Liver (tissue), 9 donors: Measurements from ENCODE around the gene MAGIX. TPM values are rescaled to one million over a fixed set of nuclear protein-coding genes. Genes with fewer than 3 reads are reported as not detected.

ENCODE experiments used
- DNase-seq: peaks from one replicate; pipeline ENCODE4 v3.0.0-alpha.2; 2017; ENCODE audit warnings: low spot score
- H3K27ac ChIP-seq, 2 donors: one replicate each; pipeline ENCODE4 v1.7.0; 2013; ENCODE audit warnings: inconsistent platforms in 2 of 2, low read length in 2 of 2, control low read depth in 1 of 2, low read depth in 1 of 2, mild to moderate bottlenecking in 1 of 2
- H3K27me3 ChIP-seq, 4 donors: one replicate each; pipeline versions ENCODE4 v1.6.1 to v1.7.0; 2013; ENCODE audit warnings: low read length in 3 of 4, inconsistent platforms in 1 of 4, mild to moderate bottlenecking in 1 of 4, moderate library complexity in 1 of 4; ENCODE audit not compliant: control insufficient read depth in 4 of 4, insufficient read depth in 4 of 4
- H3K36me3 ChIP-seq, 4 donors: one replicate each; pipeline versions ENCODE4 v1.6.1 to v1.7.0; 2013; ENCODE audit warnings: low read length in 3 of 4, mild to moderate bottlenecking in 3 of 4, low read depth in 1 of 4, moderate library complexity in 1 of 4; ENCODE audit not compliant: control insufficient read depth in 4 of 4, insufficient read depth in 3 of 4
- H3K4me1 ChIP-seq, 4 donors: one replicate each; pipeline versions ENCODE4 v1.6.1 to v1.7.0; 2013; ENCODE audit warnings: low read length in 3 of 4, mild to moderate bottlenecking in 3 of 4, moderate library complexity in 1 of 4; ENCODE audit not compliant: control insufficient read depth in 4 of 4, insufficient read depth in 4 of 4
- H3K4me3 ChIP-seq, 3 donors: one replicate each; pipeline versions ENCODE4 v1.6.1 to v1.7.0; 2013; ENCODE audit warnings: low read length in 3 of 3, control low read depth in 1 of 3, low read depth in 1 of 3, mild to moderate bottlenecking in 1 of 3
- H3K9ac ChIP-seq, 2 donors: one replicate each; pipeline ENCODE4 v1.7.0; 2013; ENCODE audit warnings: low read length in 2 of 2, mild to moderate bottlenecking in 2 of 2, moderate library complexity in 2 of 2, control low read depth in 1 of 2, low read depth in 1 of 2
- H3K9me3 ChIP-seq, 4 donors: one replicate each; pipeline versions ENCODE4 v1.6.1 to v1.7.0; 2013; ENCODE audit warnings: low read length in 3 of 4; ENCODE audit not compliant: control insufficient read depth in 4 of 4
- FOXA1 ChIP-seq: IDR thresholded peaks from 2 replicates; pipeline ENCODE4 v1.6.1; 2016; ENCODE audit warnings: antibody characterized with exemption
- FOXA2 ChIP-seq: IDR thresholded peaks from 2 replicates; pipeline ENCODE4 v1.6.1; 2016; ENCODE audit warnings: antibody characterized with exemption
- GABPA ChIP-seq, 2 donors: IDR thresholded peaks in 1 of 2; conservative IDR thresholded peaks in 1 of 2; 2 replicates each; pipeline ENCODE4 v1.6.1; 2016; ENCODE audit warnings: antibody characterized with exemption in 2 of 2, mild to moderate bottlenecking in 1 of 2, moderate library complexity in 1 of 2
- HNF4A ChIP-seq, 2 donors: conservative IDR thresholded peaks; 2 replicates each; pipeline ENCODE4 v1.6.1; 2016; ENCODE audit warnings: antibody characterized with exemption in 2 of 2, mild to moderate bottlenecking in 2 of 2
- HNF4G ChIP-seq: IDR thresholded peaks from 2 replicates; pipeline ENCODE4 v1.6.1; 2016; ENCODE audit warnings: antibody characterized with exemption
- JUND ChIP-seq, 2 donors: IDR thresholded peaks; 2 replicates each; pipeline ENCODE4 v1.6.1; 2016; ENCODE audit warnings: antibody characterized with exemption in 2 of 2
- NR2F2 ChIP-seq: IDR thresholded peaks from 2 replicates; pipeline ENCODE4 v1.6.1; 2016; ENCODE audit warnings: antibody characterized with exemption
- RAD21 ChIP-seq, 2 donors: IDR thresholded peaks; 2 replicates each; pipeline ENCODE4 v1.6.1; 2016; ENCODE audit warnings: antibody characterized with exemption in 2 of 2, mild to moderate bottlenecking in 2 of 2
- RXRA ChIP-seq, 2 donors: IDR thresholded peaks; 2 replicates each; pipeline ENCODE4 v1.6.1; 2017 to 2018; ENCODE audit warnings: antibody characterized with exemption in 2 of 2, mild to moderate bottlenecking in 1 of 2
- SP1 ChIP-seq: IDR thresholded peaks from 2 replicates; pipeline ENCODE4 v1.6.1; 2018; ENCODE audit warnings: antibody characterized with exemption, mild to moderate bottlenecking
- TAF1 ChIP-seq: conservative IDR thresholded peaks from 2 replicates; pipeline ENCODE4 v1.6.1; 2016; ENCODE audit warnings: antibody characterized with exemption, mild to moderate bottlenecking
- YY1 ChIP-seq: IDR thresholded peaks from 2 replicates; pipeline ENCODE4 v1.6.1; 2016; ENCODE audit warnings: antibody characterized with exemption, mild to moderate bottlenecking
- ZBTB33 ChIP-seq: IDR thresholded peaks from 2 replicates; pipeline ENCODE4 v1.6.1; 2016; ENCODE audit warnings: antibody characterized with exemption
- WGBS: extraction: QIAGEN DNeasy Blood & Tissue Kit; methylation state at CpG from one replicate; pipeline ENCODE4 v1.1.7; 2013; 5-methylcytosine and 5-hydroxymethylcytosine counted together
- polyA plus RNA-seq, 2 donors: library from polyadenylated mRNA; stranded (reverse) in 1 of 2; unstranded in 1 of 2; fragments of 200-250 nt in 1 of 2; fragments of >200 nt in 1 of 2; fragmentation: Nextera tagmentation in 1 of 2; extraction: Ambion mirVana in 1 of 2; gene quantifications; one replicate each; pipeline versions ENCODE4 v1.2.1 to v1.2.3, GENCODE V29; 2013 to 2015
- total RNA-seq, 2 donors: library from RNA; depleted of rRNA; stranded (reverse); fragments of >200 nt; gene quantifications; one replicate each; pipeline ENCODE4 v1.2.3, GENCODE V29; 2014
- TF ChIP-seq, protein P1 (sequence below): IDR thresholded peaks from 2 replicates; pipeline ENCODE4 v1.6.1; 2016; ENCODE audit warnings: antibody characterized with exemption
- TF ChIP-seq, protein P2 (sequence below): IDR thresholded peaks from 2 replicates; pipeline ENCODE4 v1.6.1; 2016; ENCODE audit warnings: antibody characterized with exemption
- TF ChIP-seq, protein P3 (sequence below): fragments of 150-350 bp; IDR thresholded peaks from 2 replicates; pipeline ENCODE4 v1.5.1; 2017; ENCODE audit warnings: improper control_type of control experiment, low read depth, low read length; ENCODE audit not compliant: missing input control
- donor health status: healthy.
- donor health status: healthy.
- donor health status: healthy.
- donor health status: healthy.
- donor health status: healthy.

MAGIX gene
- total and polyA plus RNA-seq, 4 donors = 2.9 to 10.8 (median 7.9) TPM

- Histone ChIP-seq H3K36me3 (peaks cover 0 to 18% (median 0%) of the 10 kb centered on the region in 4 donors), H3K27me3 (no peaks in the 10 kb centered on the region), H3K9me3 (no peaks in the 10 kb centered on the region), H3K9ac (no peak overlapping the region), H3K27ac (no peak overlapping the region), H3K4me3 (no peak overlapping the region), H3K4me1 (peaks cover 2 to 4% (median 3%) of the 10 kb centered on the region in 4 donors)
- TF ChIP-seq SP1 (no peak), RAD21 (IDR thresholded peaks at IDR 0.05) (no peak), HNF4G (no peak), JUND (IDR thresholded peaks at IDR 0.05) (no peak), GABPA (IDR thresholded peaks at IDR 0.05 in 1 of 2, conservative IDR thresholded peaks at IDR 0.05 in 1 of 2) (no peak)
- TF ChIP-seq, protein P1, sequence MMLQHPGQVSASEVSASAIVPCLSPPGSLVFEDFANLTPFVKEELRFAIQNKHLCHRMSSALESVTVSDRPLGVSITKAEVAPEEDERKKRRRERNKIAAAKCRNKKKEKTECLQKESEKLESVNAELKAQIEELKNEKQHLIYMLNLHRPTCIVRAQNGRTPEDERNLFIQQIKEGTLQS = no peak
- TF ChIP-seq, protein P2, sequence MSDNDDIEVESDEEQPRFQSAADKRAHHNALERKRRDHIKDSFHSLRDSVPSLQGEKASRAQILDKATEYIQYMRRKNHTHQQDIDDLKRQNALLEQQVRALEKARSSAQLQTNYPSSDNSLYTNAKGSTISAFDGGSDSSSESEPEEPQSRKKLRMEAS = no peak
- DNase-seq = no peak
- WGBS = 94% methylated on average over 18 of the region's 18 CpGs
Observed at GRCh38 chrX:49183701-49184281, 21.2 kb downstream of the MAGIX start.

GRCh38 chrX:49184294-49185281 is 22.0 kb downstream of the MAGIX start:
- TF ChIP-seq, protein P3, sequence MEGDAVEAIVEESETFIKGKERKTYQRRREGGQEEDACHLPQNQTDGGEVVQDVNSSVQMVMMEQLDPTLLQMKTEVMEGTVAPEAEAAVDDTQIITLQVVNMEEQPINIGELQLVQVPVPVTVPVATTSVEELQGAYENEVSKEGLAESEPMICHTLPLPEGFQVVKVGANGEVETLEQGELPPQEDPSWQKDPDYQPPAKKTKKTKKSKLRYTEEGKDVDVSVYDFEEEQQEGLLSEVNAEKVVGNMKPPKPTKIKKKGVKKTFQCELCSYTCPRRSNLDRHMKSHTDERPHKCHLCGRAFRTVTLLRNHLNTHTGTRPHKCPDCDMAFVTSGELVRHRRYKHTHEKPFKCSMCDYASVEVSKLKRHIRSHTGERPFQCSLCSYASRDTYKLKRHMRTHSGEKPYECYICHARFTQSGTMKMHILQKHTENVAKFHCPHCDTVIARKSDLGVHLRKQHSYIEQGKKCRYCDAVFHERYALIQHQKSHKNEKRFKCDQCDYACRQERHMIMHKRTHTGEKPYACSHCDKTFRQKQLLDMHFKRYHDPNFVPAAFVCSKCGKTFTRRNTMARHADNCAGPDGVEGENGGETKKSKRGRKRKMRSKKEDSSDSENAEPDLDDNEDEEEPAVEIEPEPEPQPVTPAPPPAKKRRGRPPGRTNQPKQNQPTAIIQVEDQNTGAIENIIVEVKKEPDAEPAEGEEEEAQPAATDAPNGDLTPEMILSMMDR = no peak
- TF ChIP-seq ZBTB33 (no peak), FOXA2 (no peak), SP1 (no peak), JUND (IDR thresholded peaks at IDR 0.05) (no peak), TAF1 (no peak), GABPA (IDR thresholded peaks at IDR 0.05 in 1 of 2, conservative IDR thresholded peaks at IDR 0.05 in 1 of 2) (no peak), FOXA1 (no peak), HNF4G (no peak), HNF4A (conservative IDR thresholded peaks at IDR 0.05) (no peak), RAD21 (IDR thresholded peaks at IDR 0.05) (no peak), NR2F2 (no peak), YY1 (no peak), RXRA (IDR thresholded peaks at IDR 0.05) (no peak)
- peaks cover 0 to 10% (median 0%) of the 10 kb centered on the region in 4 donors for H3K36me3 ChIP-seq
- no peak overlapping the region for H3K9ac ChIP-seq
- peak overlapping the region in 1 of 3 donors; percentile 7 for H3K4me3 ChIP-seq
- H3K9me3 ChIP-seq = no peaks in the 10 kb centered on the region
- peak; percentile 63 for DNase-seq
- H3K27ac ChIP-seq = peak overlapping the region in 1 of 2 donors; percentile 37
- no peaks in the 10 kb centered on the region for H3K27me3 ChIP-seq
- WGBS = 65% methylated on average over 46 of the region's 46 CpGs
- peaks cover 2 to 4% (median 3%) of the 10 kb centered on the region in 4 donors for H3K4me1 ChIP-seq
